SK-N-MC (cell line): Measurements from ENCODE around the gene SBF2.

Source experiments
- EZH2 ChIP-seq: fragments of 200-600 bp; sonication (generic); IDR thresholded peaks from one replicate; pipeline ENCODE4 v1.6.1; 2017; ENCODE audit warnings: antibody characterized with exemption
- FOXP2 ChIP-seq: optimal IDR thresholded peaks from 2 replicates; pipeline ENCODE3; 2011; ENCODE audit warnings: mild to moderate bottlenecking, moderate library complexity; ENCODE audit not compliant: insufficient read depth; ENCODE audit errors: extremely low read length, control extremely low read depth
- POLR2AphosphoS5 ChIP-seq: IDR thresholded peaks from 2 replicates; pipeline ENCODE4 v1.6.1; 2012; ENCODE audit warnings: mild to moderate bottlenecking, low read depth, low read length, borderline replicate concordance

- TF ChIP-seq EZH2 (no peak), POLR2AphosphoS5 (no peak), FOXP2 (no peak)
Measured at GRCh38 chr11:10309163-10310093, 15.4 kb upstream of the SBF2 start.
